ENCODE measurements around the gene HOXD10. TPM values are rescaled to one million over a fixed set of nuclear protein-coding genes. Genes with fewer than 3 reads are reported as not detected.

Gene HOXD10
- total RNA-seq, 1 donor from 2014 or later: not detected

- Histone ChIP-seq H3K27ac (no peak overlapping the region), H4K20me1 (ENCODE audit: low read depth) (peaks cover 50% of the 10 kb centered on the region), H2AFZ (replicated peaks) (no peak overlapping the region), H3K4me2 (no peak overlapping the region), H3K9me3 (ENCODE audit: low read depth) (no peaks in the 10 kb centered on the region), H3K4me3 (no peak overlapping the region), H3K79me2 (ENCODE audit: low read depth) (no peaks in the 10 kb centered on the region), H3K4me1 (no peaks in the 10 kb centered on the region), H3K27me3 (peaks cover 100% of the 10 kb centered on the region), H3K36me3 (no peaks in the 10 kb centered on the region), H3K9ac (no peak overlapping the region), H3F3A (ENCODE audit: low read depth) (no peaks in the 10 kb centered on the region)
- Mint-ChIP-seq H3K4me3 (no peak overlapping the region), H3K9me3 (peaks cover 2% of the 10 kb centered on the region), H3K27ac (no peak overlapping the region), H3K36me3 (no peaks in the 10 kb centered on the region), H3K4me1 (peaks cover 2% of the 10 kb centered on the region), H3K27me3 (ENCODE audit: insufficient read depth, low read depth) (peaks cover 84% of the 10 kb centered on the region)
- DNase-seq (ENCODE audit: low spot score): no peak
- TF ChIP-seq EZH2phosphoT487 (IDR thresholded peaks at IDR 0.05): no peak
- TF ChIP-seq EZH2 (IDR thresholded peaks at IDR 0.05): no peak
- TF ChIP-seq CTCF (IDR thresholded peaks at IDR 0.05): no peak
Observed at GRCh38 chr2:176146101-176146500, 29.5 kb downstream of the HOXD10 start.

GRCh38 chr2:176146645-176147044, 30.1 kb downstream of the HOXD10 start:
- Histone ChIP-seq H3K9ac (no peak overlapping the region), H3K4me1 (no peaks in the 10 kb centered on the region), H3K79me2 (ENCODE audit: low read depth) (no peaks in the 10 kb centered on the region), H3K36me3 (no peaks in the 10 kb centered on the region), H3F3A (ENCODE audit: low read depth) (no peaks in the 10 kb centered on the region), H4K20me1 (ENCODE audit: low read depth) (peaks cover 55% of the 10 kb centered on the region), H3K4me3 (no peak overlapping the region), H3K27me3 (peaks cover 100% of the 10 kb centered on the region), H3K4me2 (no peak overlapping the region), H3K27ac (no peak overlapping the region), H2AFZ (replicated peaks) (no peak overlapping the region), H3K9me3 (ENCODE audit: low read depth) (no peaks in the 10 kb centered on the region)
- DNase-seq (ENCODE audit: low spot score): no peak
- H3K9me3 Mint-ChIP-seq: peaks cover 5% of the 10 kb centered on the region
- no peak overlapping the region for H3K27ac Mint-ChIP-seq
- H3K27me3 Mint-ChIP-seq (ENCODE audit: insufficient read depth, low read depth): peaks cover 84% of the 10 kb centered on the region
- H3K4me1 Mint-ChIP-seq: no peaks in the 10 kb centered on the region
- no peaks in the 10 kb centered on the region for H3K36me3 Mint-ChIP-seq
- H3K4me3 Mint-ChIP-seq: no peak overlapping the region
- TF ChIP-seq EZH2 (IDR thresholded peaks at IDR 0.05) (no peak), CTCF (IDR thresholded peaks at IDR 0.05) (no peak), EZH2phosphoT487 (IDR thresholded peaks at IDR 0.05) (no peak)

- no peak overlapping the region for H3K27ac ChIP-seq
- TF ChIP-seq EZH2 (IDR thresholded peaks at IDR 0.05) (peak; percentile 85), EZH2phosphoT487 (IDR thresholded peaks at IDR 0.05) (no peak), CTCF (IDR thresholded peaks at IDR 0.05) (no peak)
Observed at GRCh38 chr2:176147210-176147799, 30.7 kb downstream of the HOXD10 start.

More at GRCh38 chr2:176147210-176147799, 30.7 kb downstream of the HOXD10 start:
- H3K4me1 ChIP-seq: no peaks in the 10 kb centered on the region
- no peaks in the 10 kb centered on the region for H3K36me3 ChIP-seq
- H3K4me1 Mint-ChIP-seq: no peaks in the 10 kb centered on the region
- no peak overlapping the region for H3K27ac Mint-ChIP-seq
- H3K9me3 Mint-ChIP-seq: peaks cover 5% of the 10 kb centered on the region
- H3K4me3 ChIP-seq: no peak overlapping the region
- H3K9ac ChIP-seq: no peak overlapping the region
- no peaks in the 10 kb centered on the region for H3F3A ChIP-seq (ENCODE audit: low read depth)
- no peaks in the 10 kb centered on the region for H3K36me3 Mint-ChIP-seq
- no peak overlapping the region for H3K4me2 ChIP-seq
- no peak for DNase-seq (ENCODE audit: low spot score)
- H2AFZ ChIP-seq (replicated peaks): no peak overlapping the region
- H3K27me3 ChIP-seq: peaks cover 100% of the 10 kb centered on the region
- H3K79me2 ChIP-seq (ENCODE audit: low read depth): no peaks in the 10 kb centered on the region
- peaks cover 60% of the 10 kb centered on the region for H4K20me1 ChIP-seq (ENCODE audit: low read depth)
- H3K27me3 Mint-ChIP-seq (ENCODE audit: insufficient read depth, low read depth): peaks cover 86% of the 10 kb centered on the region
- no peaks in the 10 kb centered on the region for H3K9me3 ChIP-seq (ENCODE audit: low read depth)
- no peak overlapping the region for H3K4me3 Mint-ChIP-seq
